ENCODE data around the gene TAF1. TPM values are rescaled to one million over a fixed set of nuclear protein-coding genes. Genes with fewer than 3 reads are reported as not detected.
A peak's percentile ranks its signal among the peaks of the same experiment; 100 is the strongest.

TAF1 gene
- total and polyA plus RNA-seq, 9 of the 15 experiments (the other 6 are each of a cell fraction or from before 2014, with no cell fraction given): 6.4 to 45.1 (median 38.1) TPM

DNA sequence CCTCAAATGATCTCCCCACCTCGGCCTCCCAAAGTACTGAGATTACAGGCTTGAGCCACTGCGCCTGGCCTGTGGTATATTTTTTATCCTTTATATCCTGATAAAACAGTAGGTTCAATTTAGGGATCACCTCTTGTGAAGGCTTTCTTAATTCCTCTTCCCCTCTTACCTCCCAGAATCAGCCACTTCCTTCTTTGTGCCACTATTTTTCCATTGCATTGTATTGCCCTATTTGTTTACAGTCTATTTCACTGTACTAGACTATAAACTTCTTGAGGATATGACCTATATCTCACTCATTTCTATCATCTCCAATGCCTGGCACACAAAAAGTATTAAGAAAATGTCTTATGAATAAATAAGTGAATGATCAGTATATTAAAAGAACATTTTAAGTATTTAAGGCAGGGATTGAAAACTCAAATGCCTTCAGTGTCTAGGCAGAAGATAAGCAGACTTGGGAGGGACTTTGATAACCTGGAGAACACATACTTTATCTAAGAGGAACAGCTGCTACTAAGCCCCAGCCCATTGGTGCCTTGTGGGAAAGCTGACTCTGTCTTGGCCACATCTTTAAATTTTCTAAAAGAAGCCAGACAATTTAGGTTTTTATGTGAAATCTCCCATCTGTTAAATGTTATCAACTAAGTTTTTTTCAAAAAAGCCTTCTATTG lies 84.4 kb downstream of the TAF1 start (continued):
- TF ChIP-seq ZBTB5 (IDR thresholded peaks at IDR 0.05): no peak
- TF ChIP-seq RB1 (IDR thresholded peaks at IDR 0.05; ENCODE audit: low read depth): no peak
- no peak for TF ChIP-seq SAFB (IDR thresholded peaks at IDR 0.05; ENCODE audit: borderline replicate concordance, low read depth, low read length)
- TF ChIP-seq, protein P1, sequence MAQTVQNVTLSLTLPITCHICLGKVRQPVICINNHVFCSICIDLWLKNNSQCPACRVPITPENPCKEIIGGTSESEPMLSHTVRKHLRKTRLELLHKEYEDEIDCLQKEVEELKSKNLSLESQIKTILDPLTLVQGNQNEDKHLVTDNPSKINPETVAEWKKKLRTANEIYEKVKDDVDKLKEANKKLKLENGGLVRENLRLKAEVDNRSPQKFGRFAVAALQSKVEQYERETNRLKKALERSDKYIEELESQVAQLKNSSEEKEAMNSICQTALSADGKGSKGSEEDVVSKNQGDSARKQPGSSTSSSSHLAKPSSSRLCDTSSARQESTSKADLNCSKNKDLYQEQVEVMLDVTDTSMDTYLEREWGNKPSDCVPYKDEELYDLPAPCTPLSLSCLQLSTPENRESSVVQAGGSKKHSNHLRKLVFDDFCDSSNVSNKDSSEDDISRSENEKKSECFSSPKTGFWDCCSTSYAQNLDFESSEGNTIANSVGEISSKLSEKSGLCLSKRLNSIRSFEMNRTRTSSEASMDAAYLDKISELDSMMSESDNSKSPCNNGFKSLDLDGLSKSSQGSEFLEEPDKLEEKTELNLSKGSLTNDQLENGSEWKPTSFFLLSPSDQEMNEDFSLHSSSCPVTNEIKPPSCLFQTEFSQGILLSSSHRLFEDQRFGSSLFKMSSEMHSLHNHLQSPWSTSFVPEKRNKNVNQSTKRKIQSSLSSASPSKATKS (CRISPR knock-in tag; IDR thresholded peaks at IDR 0.05): no peak
- no peak for TF ChIP-seq MEF2A (IDR thresholded peaks at IDR 0.05; ENCODE audit: control insufficient read depth, low read depth, low read length)
- 0 out of 2 replicates have a peak, but pooled peaks have one; percentile 44 for TF ChIP-seq CHAMP1 (IDR thresholded peaks at IDR 0.05)
- no peak for TF ChIP-seq USF2 (CRISPR knock-in tag; IDR thresholded peaks at IDR 0.05)
- no peak for TF ChIP-seq OTX1 (CRISPR knock-in tag; IDR thresholded peaks at IDR 0.05)
- TF ChIP-seq SAFB2 (IDR thresholded peaks at IDR 0.05; ENCODE audit: borderline replicate concordance, low read depth, low read length, severe bottlenecking): no peak
- TF ChIP-seq PRMT5 (CRISPR knock-in tag; IDR thresholded peaks at IDR 0.05): no peak
- TF ChIP-seq ZNF23 (CRISPR knock-in tag; IDR thresholded peaks at IDR 0.05): no peak
- TF ChIP-seq CBFB (CRISPR knock-in tag; IDR thresholded peaks at IDR 0.05): no peak
- TF ChIP-seq, protein P2, sequence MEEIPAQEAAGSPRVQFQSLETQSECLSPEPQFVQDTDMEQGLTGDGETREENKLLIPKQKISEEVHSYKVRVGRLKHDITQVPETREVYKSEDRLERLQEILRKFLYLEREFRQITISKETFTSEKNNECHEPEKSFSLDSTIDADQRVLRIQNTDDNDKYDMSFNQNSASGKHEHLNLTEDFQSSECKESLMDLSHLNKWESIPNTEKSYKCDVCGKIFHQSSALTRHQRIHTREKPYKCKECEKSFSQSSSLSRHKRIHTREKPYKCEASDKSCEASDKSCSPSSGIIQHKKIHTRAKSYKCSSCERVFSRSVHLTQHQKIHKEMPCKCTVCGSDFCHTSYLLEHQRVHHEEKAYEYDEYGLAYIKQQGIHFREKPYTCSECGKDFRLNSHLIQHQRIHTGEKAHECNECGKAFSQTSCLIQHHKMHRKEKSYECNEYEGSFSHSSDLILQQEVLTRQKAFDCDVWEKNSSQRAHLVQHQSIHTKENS (CRISPR knock-in tag; IDR thresholded peaks at IDR 0.05): no peak
- TF ChIP-seq TCFL5 (CRISPR knock-in tag; conservative IDR thresholded peaks at IDR 0.05): no peak
- TF ChIP-seq SNRNP70 (optimal IDR thresholded peaks at IDR 0.05; ENCODE audit: low read depth, low read length): no peak
- TF ChIP-seq NCOR1 (IDR thresholded peaks at IDR 0.05): peak; percentile 95
- TF ChIP-seq JUND (IDR thresholded peaks at IDR 0.05; ENCODE audit: borderline replicate concordance, low read depth, low read length): 0 out of 2 replicates have a peak, but pooled peaks have one; percentile 46
- TF ChIP-seq JUND (tag; IDR thresholded peaks at IDR 0.05; ENCODE audit: borderline replicate concordance, low read depth, low read length): no peak; the same call in 2 of the 3 replicates
- TF ChIP-seq ILF3 (IDR thresholded peaks at IDR 0.05; ENCODE audit: borderline replicate concordance): peak; percentile 69; the same call in 1 of the 2 replicates
- TF ChIP-seq KLF6 (CRISPR knock-in tag; IDR thresholded peaks at IDR 0.05; ENCODE audit: borderline replicate concordance): no peak

Data from K562 (cell line).